Suprapubic skin (tissue), 4 donors: ENCODE measurements around the gene PDS5A. TPM values are rescaled to one million over a fixed set of nuclear protein-coding genes. Genes with fewer than 3 reads are reported as not detected.
A peak's percentile ranks its signal among the peaks of the same experiment; 100 is the strongest.
"Not testable (repeated sequence)": the region's sequence is repeated elsewhere in the genome, so short reads cannot be mapped to it uniquely, and the experiment has no call there.

ENCODE experiments used
- DNase-seq, 2 donors: peaks; one replicate each; pipeline ENCODE4 v3.0.0-alpha.2; 2019; ENCODE audit warnings: low spot score in 2 of 2
- H3K27ac ChIP-seq: fragments of 200-600 bp; sonication (generic); one replicate; pipeline ENCODE4 v1.5.1; 2019
- H3K27me3 ChIP-seq: fragments of 200-600 bp; sonication (generic); one replicate; pipeline ENCODE4 v1.5.1; 2019
- H3K36me3 ChIP-seq: fragments of 200-600 bp; sonication (generic); one replicate; pipeline ENCODE4 v1.5.1; 2019
- H3K4me1 ChIP-seq: fragments of 200-600 bp; sonication (generic); one replicate; pipeline ENCODE4 v1.5.1; 2019
- H3K4me3 ChIP-seq: fragments of 200-600 bp; sonication (generic); one replicate; pipeline ENCODE4 v1.5.1; 2019; ENCODE audit warnings: mild to moderate bottlenecking
- H3K9me3 ChIP-seq: fragments of 200-600 bp; sonication (generic); one replicate; pipeline ENCODE4 v1.5.1; 2019
- EP300 ChIP-seq: sonication (generic); formaldehyde crosslinking; IDR thresholded peaks from one replicate; pipeline ENCODE4 v1.6.1; 2017; ENCODE audit warnings: antibody characterized with exemption
- POLR2A ChIP-seq, 2 donors: fragments of 450-650 bp; IDR thresholded peaks; one replicate each; pipeline ENCODE4 v1.6.1; 2017; ENCODE audit warnings: antibody characterized with exemption in 2 of 2, mild to moderate bottlenecking in 2 of 2, moderate library complexity in 2 of 2
- POLR2AphosphoS5 ChIP-seq, 3 donors: sonication (generic); formaldehyde crosslinking; IDR thresholded peaks; one replicate each; pipeline ENCODE4 v1.6.1; 2017; ENCODE audit warnings: antibody characterized with exemption in 3 of 3
- WGBS: methylation state at CpG from one replicate; pipeline ENCODE4 v1.1.5; 2018; 5-methylcytosine and 5-hydroxymethylcytosine counted together
- total RNA-seq, 4 donors: library from RNA; depleted of rRNA; stranded (reverse); fragments of >200 nt; gene quantifications; one replicate each; pipeline ENCODE4 v1.1.0, GENCODE V29; 2016
- TF ChIP-seq, protein P1 (sequence below), 2 donors: fragments of 200-600 bp in 1 of 2; fragments of 450-650 bp in 1 of 2; sonication (generic) in 1 of 2; IDR thresholded peaks; one replicate each; pipeline ENCODE4 v1.5.1; 2016 to 2019; ENCODE audit warnings: antibody characterized with exemption in 2 of 2, mild to moderate bottlenecking in 1 of 2, moderate library complexity in 1 of 2

The PDS5A gene
- total RNA-seq, 4 donors from 2014 or later, result 52.4 to 89.6 (median 68.9) TPM

DNA sequence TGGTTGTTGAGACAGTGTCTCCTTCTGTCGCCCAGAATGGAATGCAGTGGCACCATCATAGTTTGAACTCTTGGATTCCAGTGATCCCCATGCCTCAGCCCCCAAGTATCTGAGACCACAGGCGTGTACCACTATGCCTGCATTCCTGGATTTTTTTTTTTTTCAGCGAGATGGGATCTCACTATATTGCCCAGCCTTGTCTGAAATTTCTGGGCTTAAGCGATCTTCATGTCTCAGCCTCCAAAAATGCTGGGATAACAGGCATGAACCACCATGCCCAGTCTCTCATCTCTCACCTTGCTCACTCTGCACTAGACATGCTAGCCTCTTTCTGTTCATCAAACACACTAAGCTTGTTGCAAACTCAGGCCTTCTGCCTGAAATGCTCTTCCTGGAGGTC, 175.7 kb downstream of the PDS5A start:
- no peaks in the 10 kb centered on the region for H3K4me1 ChIP-seq
- DNase-seq, result no peak

DNA sequence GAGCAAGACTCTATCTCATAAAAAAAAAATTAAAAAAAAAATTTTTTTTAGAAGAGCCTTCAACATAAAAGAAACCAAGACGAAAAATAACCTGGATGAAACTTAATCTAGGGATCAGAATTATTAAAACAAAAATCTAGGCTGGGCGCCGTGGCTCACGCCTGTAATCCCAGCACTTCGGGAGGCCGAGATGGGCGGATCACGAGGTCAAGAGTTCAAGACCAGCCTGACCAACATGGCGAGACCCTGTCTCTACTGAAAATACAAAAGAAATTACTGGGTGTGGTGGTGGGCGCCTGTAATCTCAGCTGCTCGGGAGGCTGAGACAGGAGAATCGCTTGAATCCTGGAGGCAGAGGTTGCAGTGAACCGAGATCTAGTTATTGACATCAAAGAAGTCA, 184.7 kb downstream of the PDS5A start:
- H3K27ac ChIP-seq, H3K27me3 ChIP-seq, H3K4me3 ChIP-seq, H3K9me3 ChIP-seq, H3K36me3 ChIP-seq, H3K4me1 ChIP-seq, DNase-seq: not testable (repeated sequence)
- 93% methylated on average over 13 of the region's 13 CpGs for WGBS

More for the DNA sequence above, 175.7 kb downstream of the PDS5A start:
- Histone ChIP-seq H3K36me3 (no peaks in the 10 kb centered on the region), H3K27me3 (no peaks in the 10 kb centered on the region), H3K4me3 (no peak overlapping the region), H3K27ac (no peak overlapping the region), H3K9me3 (no peaks in the 10 kb centered on the region)
- no peak for TF ChIP-seq EP300
- no peak for TF ChIP-seq POLR2A (IDR thresholded peaks at IDR 0.05)
- no peak for TF ChIP-seq POLR2AphosphoS5 (IDR thresholded peaks at IDR 0.05)
- TF ChIP-seq, protein P1, sequence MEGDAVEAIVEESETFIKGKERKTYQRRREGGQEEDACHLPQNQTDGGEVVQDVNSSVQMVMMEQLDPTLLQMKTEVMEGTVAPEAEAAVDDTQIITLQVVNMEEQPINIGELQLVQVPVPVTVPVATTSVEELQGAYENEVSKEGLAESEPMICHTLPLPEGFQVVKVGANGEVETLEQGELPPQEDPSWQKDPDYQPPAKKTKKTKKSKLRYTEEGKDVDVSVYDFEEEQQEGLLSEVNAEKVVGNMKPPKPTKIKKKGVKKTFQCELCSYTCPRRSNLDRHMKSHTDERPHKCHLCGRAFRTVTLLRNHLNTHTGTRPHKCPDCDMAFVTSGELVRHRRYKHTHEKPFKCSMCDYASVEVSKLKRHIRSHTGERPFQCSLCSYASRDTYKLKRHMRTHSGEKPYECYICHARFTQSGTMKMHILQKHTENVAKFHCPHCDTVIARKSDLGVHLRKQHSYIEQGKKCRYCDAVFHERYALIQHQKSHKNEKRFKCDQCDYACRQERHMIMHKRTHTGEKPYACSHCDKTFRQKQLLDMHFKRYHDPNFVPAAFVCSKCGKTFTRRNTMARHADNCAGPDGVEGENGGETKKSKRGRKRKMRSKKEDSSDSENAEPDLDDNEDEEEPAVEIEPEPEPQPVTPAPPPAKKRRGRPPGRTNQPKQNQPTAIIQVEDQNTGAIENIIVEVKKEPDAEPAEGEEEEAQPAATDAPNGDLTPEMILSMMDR (IDR thresholded peaks at IDR 0.05), result no peak
- WGBS, result 75% methylated on average over 4 of the region's 4 CpGs

GRCh38 chr4:39792529-39792928, 185.2 kb downstream of the PDS5A start:
- Histone ChIP-seq H3K27ac (no peak overlapping the region), H3K4me3 (no peak overlapping the region), H3K27me3 (no peaks in the 10 kb centered on the region), H3K36me3 (no peaks in the 10 kb centered on the region), H3K9me3 (no peaks in the 10 kb centered on the region), H3K4me1 (no peaks in the 10 kb centered on the region)
- 84% methylated on average over 3 of the region's 3 CpGs for WGBS
- DNase-seq, result no peak
- TF ChIP-seq, protein P1 (IDR thresholded peaks at IDR 0.05), result no peak
- no peak for TF ChIP-seq EP300
- TF ChIP-seq POLR2AphosphoS5 (IDR thresholded peaks at IDR 0.05), result no peak
- no peak for TF ChIP-seq POLR2A (IDR thresholded peaks at IDR 0.05)

DNA sequence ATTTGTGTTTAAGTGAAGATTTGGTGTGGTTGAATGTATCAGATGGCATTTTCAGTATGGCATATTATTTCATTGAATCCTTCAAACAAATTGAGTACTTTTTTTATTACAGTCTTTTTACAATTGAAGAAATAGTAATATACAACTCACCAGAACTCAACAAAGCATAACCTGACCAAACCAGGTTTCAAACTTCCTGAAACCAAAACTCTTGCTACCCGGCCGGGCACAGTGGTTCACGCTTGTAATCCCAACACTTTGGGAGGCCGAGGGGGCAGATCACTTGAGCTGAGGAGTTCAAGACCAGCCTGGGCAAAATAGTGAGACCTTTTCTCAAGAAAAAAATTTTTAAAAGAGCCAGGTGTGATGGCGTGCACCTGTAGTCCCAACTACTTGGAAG, 185.6 kb downstream of the PDS5A start:
- Histone ChIP-seq H3K27me3 (no peaks in the 10 kb centered on the region), H3K9me3 (no peaks in the 10 kb centered on the region), H3K36me3 (no peaks in the 10 kb centered on the region), H3K4me3 (no peak overlapping the region), H3K4me1 (no peaks in the 10 kb centered on the region), H3K27ac (no peak overlapping the region)
- TF ChIP-seq EP300 (no peak), POLR2A (IDR thresholded peaks at IDR 0.05) (no peak), POLR2AphosphoS5 (IDR thresholded peaks at IDR 0.05) (no peak)
- TF ChIP-seq, protein P1 (IDR thresholded peaks at IDR 0.05), result no peak
- DNase-seq, result no peak
- 88% methylated on average over 5 of the region's 5 CpGs for WGBS

DNA sequence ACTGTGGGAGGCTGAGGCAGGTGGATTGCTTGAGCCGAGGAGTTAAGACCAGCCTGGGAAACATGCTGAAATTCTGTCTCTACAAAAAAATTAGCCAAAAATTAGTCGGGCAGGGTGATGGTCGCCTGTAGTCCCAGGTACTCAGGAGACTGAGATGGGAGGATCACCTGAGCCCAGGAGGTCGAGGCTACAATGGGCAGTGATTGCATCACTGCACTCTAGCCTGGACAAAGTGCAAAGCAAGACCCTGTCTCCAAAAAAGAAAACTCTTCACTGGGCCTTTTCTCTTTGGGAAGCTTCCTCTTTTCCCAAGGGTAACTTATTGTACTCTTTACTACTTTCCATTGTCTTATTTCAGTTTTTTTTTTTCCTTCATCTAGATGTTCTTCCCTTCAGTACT, 190.9 kb downstream of the PDS5A start:
- no peaks in the 10 kb centered on the region for H3K27me3 ChIP-seq
- H3K4me3 ChIP-seq, result no peak overlapping the region
- no peaks in the 10 kb centered on the region for H3K36me3 ChIP-seq
- no peaks in the 10 kb centered on the region for H3K9me3 ChIP-seq
- DNase-seq, result peak in 1 of 2 donors; percentile 4
- no peak for TF ChIP-seq POLR2AphosphoS5 (IDR thresholded peaks at IDR 0.05)
- TF ChIP-seq EP300, result no peak
- TF ChIP-seq, protein P1 (IDR thresholded peaks at IDR 0.05), result no peak
- no peak for TF ChIP-seq POLR2A (IDR thresholded peaks at IDR 0.05)
- 83% methylated on average over 4 of the region's 4 CpGs for WGBS
- no peaks in the 10 kb centered on the region for H3K4me1 ChIP-seq
- H3K27ac ChIP-seq, result no peak overlapping the region

GRCh38 chr4:39785083-39785482, 192.6 kb downstream of the PDS5A start:
- no peaks in the 10 kb centered on the region for H3K27me3 ChIP-seq
- no peaks in the 10 kb centered on the region for H3K9me3 ChIP-seq
- no peak for DNase-seq
- peaks cover 5% of the 10 kb centered on the region for H3K36me3 ChIP-seq
- TF ChIP-seq, protein P1 (IDR thresholded peaks at IDR 0.05), result no peak
- TF ChIP-seq POLR2A (IDR thresholded peaks at IDR 0.05), result no peak
- no peak for TF ChIP-seq POLR2AphosphoS5 (IDR thresholded peaks at IDR 0.05)
- no peak for TF ChIP-seq EP300
- H3K27ac ChIP-seq, result no peak overlapping the region
- H3K4me1 ChIP-seq, result no peaks in the 10 kb centered on the region
- no peak overlapping the region for H3K4me3 ChIP-seq
- 45% methylated on average over 1 of the region's 1 CpG for WGBS

- not testable (repeated sequence) for DNase-seq, H3K27me3 ChIP-seq, H3K4me1 ChIP-seq, H3K4me3 ChIP-seq, H3K9me3 ChIP-seq, H3K27ac ChIP-seq
- peaks cover 31% of the 10 kb centered on the region for H3K36me3 ChIP-seq
- WGBS, result 94% methylated on average over 2 of the region's 2 CpGs
Measured at GRCh38 chr4:39781988-39782387, 195.7 kb downstream of the PDS5A start.
